Measurements from ENCODE around the gene XBP1. TPM values are rescaled to one million over a fixed set of nuclear protein-coding genes. Genes with fewer than 3 reads are reported as not detected.

Gene XBP1
- total and polyA plus RNA-seq, 2 of the 13 experiments (the other 11 are each of a cell fraction or from before 2014, with no cell fraction given), result 416 to 427 TPM

DNA sequence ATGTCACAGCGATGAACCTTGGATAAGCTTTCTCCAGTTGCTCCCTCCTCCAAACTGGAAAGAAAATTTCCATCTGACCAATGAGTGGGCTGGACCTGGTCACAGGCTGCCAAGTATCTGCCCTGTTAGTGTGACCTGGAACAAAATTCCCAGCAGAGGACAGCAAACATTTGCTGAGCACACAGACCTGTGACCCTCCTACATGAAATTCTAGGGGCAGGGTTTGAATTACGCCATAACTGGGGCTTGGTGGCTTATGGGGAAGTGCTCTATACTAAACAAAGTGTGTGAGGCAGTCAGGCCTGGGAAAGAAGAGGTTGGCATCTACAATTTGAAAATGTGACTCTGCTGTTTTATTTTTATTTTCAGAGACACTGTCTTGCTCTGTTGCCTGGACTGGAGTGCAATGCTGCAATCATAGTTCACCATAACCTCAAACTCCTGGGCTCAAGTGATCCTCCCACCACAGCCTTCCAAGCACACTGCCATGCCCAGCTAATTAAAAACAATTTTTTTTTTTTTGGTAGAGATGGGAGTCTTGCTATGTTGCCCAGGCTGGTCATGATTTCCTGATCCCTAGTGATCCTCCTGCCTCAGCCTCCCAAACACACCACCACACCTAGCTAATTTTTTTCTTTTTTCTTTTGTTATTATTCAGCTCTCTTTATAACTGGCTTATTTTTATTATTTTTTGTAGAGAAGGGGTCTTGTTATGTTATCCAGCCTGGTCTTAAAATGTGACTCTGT lies 13.6 kb upstream of the XBP1 start (continued):
- TF ChIP-seq, protein P1, sequence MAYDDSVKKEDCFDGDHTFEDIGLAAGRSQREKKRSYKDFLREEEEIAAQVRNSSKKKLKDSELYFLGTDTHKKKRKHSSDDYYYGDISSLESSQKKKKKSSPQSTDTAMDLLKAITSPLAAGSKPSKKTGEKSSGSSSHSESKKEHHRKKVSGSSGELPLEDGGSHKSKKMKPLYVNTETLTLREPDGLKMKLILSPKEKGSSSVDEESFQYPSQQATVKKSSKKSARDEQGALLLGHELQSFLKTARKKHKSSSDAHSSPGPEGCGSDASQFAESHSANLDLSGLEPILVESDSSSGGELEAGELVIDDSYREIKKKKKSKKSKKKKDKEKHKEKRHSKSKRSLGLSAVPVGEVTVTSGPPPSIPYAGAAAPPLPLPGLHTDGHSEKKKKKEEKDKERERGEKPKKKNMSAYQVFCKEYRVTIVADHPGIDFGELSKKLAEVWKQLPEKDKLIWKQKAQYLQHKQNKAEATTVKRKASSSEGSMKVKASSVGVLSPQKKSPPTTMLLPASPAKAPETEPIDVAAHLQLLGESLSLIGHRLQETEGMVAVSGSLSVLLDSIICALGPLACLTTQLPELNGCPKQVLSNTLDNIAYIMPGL (CRISPR knock-in tag; IDR thresholded peaks at IDR 0.05; ENCODE audit: borderline replicate concordance in 1 of 2, low read depth in 1 of 2), result peak in 1 of 2 experiments; percentile 56; a peak in 1 of 4 replicates
- no peak for TF ChIP-seq FIP1L1 (IDR thresholded peaks at IDR 0.05; ENCODE audit: borderline replicate concordance, insufficient read depth, low read depth, low read length)
- TF ChIP-seq, protein P2, sequence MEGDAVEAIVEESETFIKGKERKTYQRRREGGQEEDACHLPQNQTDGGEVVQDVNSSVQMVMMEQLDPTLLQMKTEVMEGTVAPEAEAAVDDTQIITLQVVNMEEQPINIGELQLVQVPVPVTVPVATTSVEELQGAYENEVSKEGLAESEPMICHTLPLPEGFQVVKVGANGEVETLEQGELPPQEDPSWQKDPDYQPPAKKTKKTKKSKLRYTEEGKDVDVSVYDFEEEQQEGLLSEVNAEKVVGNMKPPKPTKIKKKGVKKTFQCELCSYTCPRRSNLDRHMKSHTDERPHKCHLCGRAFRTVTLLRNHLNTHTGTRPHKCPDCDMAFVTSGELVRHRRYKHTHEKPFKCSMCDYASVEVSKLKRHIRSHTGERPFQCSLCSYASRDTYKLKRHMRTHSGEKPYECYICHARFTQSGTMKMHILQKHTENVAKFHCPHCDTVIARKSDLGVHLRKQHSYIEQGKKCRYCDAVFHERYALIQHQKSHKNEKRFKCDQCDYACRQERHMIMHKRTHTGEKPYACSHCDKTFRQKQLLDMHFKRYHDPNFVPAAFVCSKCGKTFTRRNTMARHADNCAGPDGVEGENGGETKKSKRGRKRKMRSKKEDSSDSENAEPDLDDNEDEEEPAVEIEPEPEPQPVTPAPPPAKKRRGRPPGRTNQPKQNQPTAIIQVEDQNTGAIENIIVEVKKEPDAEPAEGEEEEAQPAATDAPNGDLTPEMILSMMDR (CRISPR knock-in tag; IDR thresholded peaks at IDR 0.05), result peak; percentile 47
- TF ChIP-seq MAFF (IDR thresholded peaks at IDR 0.05; ENCODE audit: low read depth, low read length), result peak; percentile 74
- TF ChIP-seq, protein P3, sequence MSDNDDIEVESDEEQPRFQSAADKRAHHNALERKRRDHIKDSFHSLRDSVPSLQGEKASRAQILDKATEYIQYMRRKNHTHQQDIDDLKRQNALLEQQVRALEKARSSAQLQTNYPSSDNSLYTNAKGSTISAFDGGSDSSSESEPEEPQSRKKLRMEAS (IDR thresholded peaks at IDR 0.05), result peak; percentile 65; the same call in 1 of the 2 replicates
- TF ChIP-seq ZFP36 (IDR thresholded peaks at IDR 0.05; ENCODE audit: borderline replicate concordance, low read depth, low read length, partially characterized antibody), result no peak
- peak; percentile 92 for TF ChIP-seq HMG20B (CRISPR knock-in tag; conservative IDR thresholded peaks at IDR 0.05)
- TF ChIP-seq ZNF205 (CRISPR knock-in tag; IDR thresholded peaks at IDR 0.05), result 0 out of 2 replicates have a peak, but pooled peaks have one; percentile 61
- TF ChIP-seq, protein P4, sequence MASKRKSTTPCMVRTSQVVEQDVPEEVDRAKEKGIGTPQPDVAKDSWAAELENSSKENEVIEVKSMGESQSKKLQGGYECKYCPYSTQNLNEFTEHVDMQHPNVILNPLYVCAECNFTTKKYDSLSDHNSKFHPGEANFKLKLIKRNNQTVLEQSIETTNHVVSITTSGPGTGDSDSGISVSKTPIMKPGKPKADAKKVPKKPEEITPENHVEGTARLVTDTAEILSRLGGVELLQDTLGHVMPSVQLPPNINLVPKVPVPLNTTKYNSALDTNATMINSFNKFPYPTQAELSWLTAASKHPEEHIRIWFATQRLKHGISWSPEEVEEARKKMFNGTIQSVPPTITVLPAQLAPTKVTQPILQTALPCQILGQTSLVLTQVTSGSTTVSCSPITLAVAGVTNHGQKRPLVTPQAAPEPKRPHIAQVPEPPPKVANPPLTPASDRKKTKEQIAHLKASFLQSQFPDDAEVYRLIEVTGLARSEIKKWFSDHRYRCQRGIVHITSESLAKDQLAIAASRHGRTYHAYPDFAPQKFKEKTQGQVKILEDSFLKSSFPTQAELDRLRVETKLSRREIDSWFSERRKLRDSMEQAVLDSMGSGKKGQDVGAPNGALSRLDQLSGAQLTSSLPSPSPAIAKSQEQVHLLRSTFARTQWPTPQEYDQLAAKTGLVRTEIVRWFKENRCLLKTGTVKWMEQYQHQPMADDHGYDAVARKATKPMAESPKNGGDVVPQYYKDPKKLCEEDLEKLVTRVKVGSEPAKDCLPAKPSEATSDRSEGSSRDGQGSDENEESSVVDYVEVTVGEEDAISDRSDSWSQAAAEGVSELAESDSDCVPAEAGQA (IDR thresholded peaks at IDR 0.05; ENCODE audit: low read depth), result 0 out of 2 replicates have a peak, but pooled peaks have one; percentile 36
- TF ChIP-seq, protein P4 (CRISPR knock-in tag; IDR thresholded peaks at IDR 0.05; ENCODE audit: borderline replicate concordance), result no peak
- TF ChIP-seq, protein P5, sequence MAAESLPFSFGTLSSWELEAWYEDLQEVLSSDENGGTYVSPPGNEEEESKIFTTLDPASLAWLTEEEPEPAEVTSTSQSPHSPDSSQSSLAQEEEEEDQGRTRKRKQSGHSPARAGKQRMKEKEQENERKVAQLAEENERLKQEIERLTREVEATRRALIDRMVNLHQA (CRISPR knock-in tag; IDR thresholded peaks at IDR 0.05), result no peak
- TF ChIP-seq CEBPG (CRISPR knock-in tag; IDR thresholded peaks at IDR 0.05), result peak; percentile 96
- TF ChIP-seq ZNF549 (CRISPR knock-in tag; IDR thresholded peaks at IDR 0.05), result no peak
- TF ChIP-seq, protein P6, sequence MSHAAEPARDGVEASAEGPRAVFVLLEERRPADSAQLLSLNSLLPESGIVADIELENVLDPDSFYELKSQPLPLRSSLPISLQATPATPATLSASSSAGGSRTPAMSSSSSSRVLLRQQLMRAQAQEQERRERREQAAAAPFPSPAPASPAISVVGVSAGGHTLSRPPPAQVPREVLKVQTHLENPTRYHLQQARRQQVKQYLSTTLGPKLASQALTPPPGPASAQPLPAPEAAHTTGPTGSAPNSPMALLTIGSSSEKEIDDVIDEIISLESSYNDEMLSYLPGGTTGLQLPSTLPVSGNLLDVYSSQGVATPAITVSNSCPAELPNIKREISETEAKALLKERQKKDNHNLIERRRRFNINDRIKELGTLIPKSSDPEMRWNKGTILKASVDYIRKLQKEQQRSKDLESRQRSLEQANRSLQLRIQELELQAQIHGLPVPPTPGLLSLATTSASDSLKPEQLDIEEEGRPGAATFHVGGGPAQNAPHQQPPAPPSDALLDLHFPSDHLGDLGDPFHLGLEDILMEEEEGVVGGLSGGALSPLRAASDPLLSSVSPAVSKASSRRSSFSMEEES (CRISPR knock-in tag; IDR thresholded peaks at IDR 0.05), result peak; percentile 93
- no peak for TF ChIP-seq HOXA9 (CRISPR knock-in tag; IDR thresholded peaks at IDR 0.05; ENCODE audit: borderline replicate concordance)
- TF ChIP-seq ETV5 (CRISPR knock-in tag; IDR thresholded peaks at IDR 0.05; ENCODE audit: borderline replicate concordance), result peak; percentile 78

All from HepG2 (cell line).